Measurements from ENCODE around the gene NUP133. TPM values are rescaled to one million over a fixed set of nuclear protein-coding genes. Genes with fewer than 3 reads are reported as not detected.
"Not testable (repeated sequence)": the region's sequence is repeated elsewhere in the genome, so short reads cannot be mapped to it uniquely, and the experiment has no call there.

NUP133 gene
- total and polyA plus RNA-seq, 10 donors, result 15.3 to 42.8 (median 34.7) TPM

- no peak for DNase-seq
- 7 to 17% (median 10%) methylated on average over 10 of the region's 10 CpGs for WGBS, 5 donors
- intact Hi-C loops (cut with DNase I; ENCODE audit: low total_unique reads), result no loop called here
- Histone ChIP-seq H3K27me3 (replicated peaks in 1 of 7) (peaks cover 5 to 96% (median 67%) of the 10 kb centered on the region in 7 donors), H3K36me3 (no peaks in the 10 kb centered on the region), H3K9me3 (no peaks in the 10 kb centered on the region), H3K27ac (no peak overlapping the region), H3K4me3 (peak overlapping the region in 6 of 8 donors; percentile 16 to 58 (median 24)), H3K4me1 (peaks cover 6 to 32% (median 22%) of the 10 kb centered on the region in 6 donors)
- TF ChIP-seq POLR2A (IDR thresholded peaks at IDR 0.05) (no peak), POLR2AphosphoS5 (IDR thresholded peaks at IDR 0.05) (no peak)
- TF ChIP-seq, protein P1, sequence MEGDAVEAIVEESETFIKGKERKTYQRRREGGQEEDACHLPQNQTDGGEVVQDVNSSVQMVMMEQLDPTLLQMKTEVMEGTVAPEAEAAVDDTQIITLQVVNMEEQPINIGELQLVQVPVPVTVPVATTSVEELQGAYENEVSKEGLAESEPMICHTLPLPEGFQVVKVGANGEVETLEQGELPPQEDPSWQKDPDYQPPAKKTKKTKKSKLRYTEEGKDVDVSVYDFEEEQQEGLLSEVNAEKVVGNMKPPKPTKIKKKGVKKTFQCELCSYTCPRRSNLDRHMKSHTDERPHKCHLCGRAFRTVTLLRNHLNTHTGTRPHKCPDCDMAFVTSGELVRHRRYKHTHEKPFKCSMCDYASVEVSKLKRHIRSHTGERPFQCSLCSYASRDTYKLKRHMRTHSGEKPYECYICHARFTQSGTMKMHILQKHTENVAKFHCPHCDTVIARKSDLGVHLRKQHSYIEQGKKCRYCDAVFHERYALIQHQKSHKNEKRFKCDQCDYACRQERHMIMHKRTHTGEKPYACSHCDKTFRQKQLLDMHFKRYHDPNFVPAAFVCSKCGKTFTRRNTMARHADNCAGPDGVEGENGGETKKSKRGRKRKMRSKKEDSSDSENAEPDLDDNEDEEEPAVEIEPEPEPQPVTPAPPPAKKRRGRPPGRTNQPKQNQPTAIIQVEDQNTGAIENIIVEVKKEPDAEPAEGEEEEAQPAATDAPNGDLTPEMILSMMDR (IDR thresholded peaks at IDR 0.05 in 8 of 11, conservative IDR thresholded peaks at IDR 0.05 in 3 of 11), result no peak
These were observed 101.3 kb downstream of the NUP133 start for GRCh38 chr1:229406798-229407197.

- Histone ChIP-seq H3K36me3 (no peaks in the 10 kb centered on the region), H3K27me3 (replicated peaks in 1 of 7) (peaks cover 5 to 90% (median 46%) of the 10 kb centered on the region in 7 donors), H3K4me1 (peaks cover 6 to 17% (median 13%) of the 10 kb centered on the region in 6 donors), H3K4me3 (no peak overlapping the region), H3K9me3 (no peaks in the 10 kb centered on the region), H3K27ac (no peak overlapping the region)
- 68 to 86% (median 82%) methylated on average over 7 to 8 of the region's 8 CpGs for WGBS, 5 donors
- DNase-seq, result no peak
- intact Hi-C loops (cut with DNase I; ENCODE audit: low total_unique reads), result no loop called here
- TF ChIP-seq, protein P1 (IDR thresholded peaks at IDR 0.05 in 8 of 11, conservative IDR thresholded peaks at IDR 0.05 in 3 of 11), result no peak
- TF ChIP-seq POLR2AphosphoS5 (IDR thresholded peaks at IDR 0.05), result no peak
- TF ChIP-seq POLR2A (IDR thresholded peaks at IDR 0.05), result no peak
These were observed 104.6 kb downstream of the NUP133 start for GRCh38 chr1:229403573-229403972.

GRCh38 chr1:229402993-229403392 lies 105.1 kb downstream of the NUP133 start:
- Histone ChIP-seq H3K27me3 (replicated peaks in 1 of 7) (peaks cover 5 to 89% (median 40%) of the 10 kb centered on the region in 7 donors), H3K27ac (no peak overlapping the region), H3K4me1 (peaks cover 6 to 15% (median 13%) of the 10 kb centered on the region in 6 donors), H3K4me3 (no peak overlapping the region), H3K9me3 (no peaks in the 10 kb centered on the region), H3K36me3 (no peaks in the 10 kb centered on the region)
- intact Hi-C loops (cut with DNase I; ENCODE audit: low total_unique reads), result no loop called here
- DNase-seq, result no peak
- WGBS, 5 donors, result 56 to 83% (median 76%) methylated on average over 6 of the region's 6 CpGs
- TF ChIP-seq POLR2A (IDR thresholded peaks at IDR 0.05) (no peak), POLR2AphosphoS5 (IDR thresholded peaks at IDR 0.05) (no peak)
- TF ChIP-seq, protein P1 (IDR thresholded peaks at IDR 0.05 in 8 of 11, conservative IDR thresholded peaks at IDR 0.05 in 3 of 11), result no peak

GRCh38 chr1:229402329-229402728 lies 105.8 kb downstream of the NUP133 start:
- H3K36me3 ChIP-seq; H3K4me1 ChIP-seq; intact Hi-C loops (cut with DNase I; ENCODE audit: low total_unique reads); DNase-seq; H3K27ac ChIP-seq; H3K9me3 ChIP-seq; H3K4me3 ChIP-seq: not testable (repeated sequence)
- WGBS, 5 donors, result 65 to 80% (median 72%) methylated on average over 4 of the region's 4 CpGs
- peaks cover 1 to 89% (median 34%) of the 10 kb centered on the region in 7 donors for H3K27me3 ChIP-seq (replicated peaks in 1 of 7)

DNA sequence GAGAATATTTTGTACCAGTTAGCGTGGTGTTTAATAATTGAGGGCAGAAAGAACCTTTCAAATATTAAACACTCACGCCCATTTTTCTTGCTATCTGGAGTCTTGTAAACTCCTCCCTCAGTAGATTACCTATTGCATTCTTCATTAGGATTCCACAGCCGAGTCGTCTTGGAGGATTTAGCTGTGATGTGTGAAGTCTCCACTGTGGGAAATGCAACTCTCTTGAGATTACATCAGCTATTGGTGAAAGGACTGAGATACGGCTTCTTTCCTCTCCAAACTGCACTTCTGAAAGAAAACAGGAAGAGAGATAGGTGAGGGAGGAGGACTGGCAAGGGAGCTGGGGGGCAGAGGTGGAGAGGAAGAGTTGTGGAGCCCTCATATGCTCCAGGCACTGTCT lies 110.4 kb downstream of the NUP133 start:
- intact Hi-C loops (cut with DNase I; ENCODE audit: low total_unique reads), result no loop called here
- H3K27ac ChIP-seq, result no peak overlapping the region
- no peak overlapping the region for H3K4me3 ChIP-seq
- no peaks in the 10 kb centered on the region for H3K36me3 ChIP-seq
- 47 to 55% (median 48%) methylated on average over 5 of the region's 5 CpGs for WGBS, 5 donors
- no peaks in the 10 kb centered on the region for H3K9me3 ChIP-seq
- no peaks in the 10 kb centered on the region for H3K4me1 ChIP-seq
- DNase-seq, result no peak
- TF ChIP-seq, protein P1 (IDR thresholded peaks at IDR 0.05 in 8 of 11, conservative IDR thresholded peaks at IDR 0.05 in 3 of 11), result no peak
- no peak for TF ChIP-seq POLR2A (IDR thresholded peaks at IDR 0.05)
- no peak for TF ChIP-seq POLR2AphosphoS5 (IDR thresholded peaks at IDR 0.05)
- H3K27me3 ChIP-seq (replicated peaks in 1 of 7), result peaks cover 0 to 85% (median 6%) of the 10 kb centered on the region in 7 donors
